Mammary epithelial cell (primary cell): ENCODE data around the gene VAPB.

Source experiments
- EZH2 ChIP-seq: IDR thresholded peaks from 2 replicates; pipeline ENCODE4 v1.6.1; 2012; ENCODE audit warnings: low read length, inconsistent platforms, borderline replicate concordance
- TF ChIP-seq, protein P1 (sequence below), 2 donors: IDR thresholded peaks in 1 of 2; conservative IDR thresholded peaks in 1 of 2; 2 replicates each; pipeline ENCODE4 v1.5.1; 2011 to 2012; ENCODE audit warnings: inconsistent platforms in 2 of 2, low read length in 2 of 2, mild to moderate bottlenecking in 2 of 2, control low read depth in 1 of 2, low read depth in 1 of 2; ENCODE audit not compliant: insufficient read depth in 1 of 2; ENCODE audit errors: extremely low read depth in 1 of 2

DNA sequence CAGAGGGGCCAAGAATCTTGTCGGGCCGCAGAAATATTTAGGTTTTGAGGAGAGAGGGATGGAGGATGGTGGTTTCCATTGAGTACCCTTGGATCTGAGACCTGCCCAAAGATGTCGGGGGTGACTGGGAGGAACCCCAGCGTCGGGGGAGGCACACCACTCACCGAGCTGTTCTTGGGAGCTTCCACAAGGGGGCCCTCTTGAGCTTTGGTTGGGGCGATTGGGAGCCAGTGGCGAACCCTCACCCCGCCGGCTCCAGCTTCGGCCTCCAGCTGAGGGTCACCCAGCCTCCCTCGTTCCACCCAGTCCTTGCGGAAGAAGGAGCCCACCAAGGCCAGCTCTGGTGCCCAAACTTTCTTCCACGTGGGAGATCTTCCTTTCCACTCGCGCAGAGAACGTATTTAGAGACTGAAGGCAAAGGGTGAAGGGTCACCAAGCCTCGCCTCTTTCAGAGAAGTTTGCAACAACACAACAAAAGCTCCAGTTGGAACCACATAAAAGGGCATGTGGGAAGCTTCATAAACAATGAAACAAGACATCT, 92.5 kb downstream of the VAPB start:
- TF ChIP-seq, protein P1, sequence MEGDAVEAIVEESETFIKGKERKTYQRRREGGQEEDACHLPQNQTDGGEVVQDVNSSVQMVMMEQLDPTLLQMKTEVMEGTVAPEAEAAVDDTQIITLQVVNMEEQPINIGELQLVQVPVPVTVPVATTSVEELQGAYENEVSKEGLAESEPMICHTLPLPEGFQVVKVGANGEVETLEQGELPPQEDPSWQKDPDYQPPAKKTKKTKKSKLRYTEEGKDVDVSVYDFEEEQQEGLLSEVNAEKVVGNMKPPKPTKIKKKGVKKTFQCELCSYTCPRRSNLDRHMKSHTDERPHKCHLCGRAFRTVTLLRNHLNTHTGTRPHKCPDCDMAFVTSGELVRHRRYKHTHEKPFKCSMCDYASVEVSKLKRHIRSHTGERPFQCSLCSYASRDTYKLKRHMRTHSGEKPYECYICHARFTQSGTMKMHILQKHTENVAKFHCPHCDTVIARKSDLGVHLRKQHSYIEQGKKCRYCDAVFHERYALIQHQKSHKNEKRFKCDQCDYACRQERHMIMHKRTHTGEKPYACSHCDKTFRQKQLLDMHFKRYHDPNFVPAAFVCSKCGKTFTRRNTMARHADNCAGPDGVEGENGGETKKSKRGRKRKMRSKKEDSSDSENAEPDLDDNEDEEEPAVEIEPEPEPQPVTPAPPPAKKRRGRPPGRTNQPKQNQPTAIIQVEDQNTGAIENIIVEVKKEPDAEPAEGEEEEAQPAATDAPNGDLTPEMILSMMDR (conservative IDR thresholded peaks at IDR 0.05 in 1 of 2, IDR thresholded peaks at IDR 0.05 in 1 of 2; ENCODE audit: extremely low read depth in 1 of 2, insufficient read depth in 1 of 2, low read depth in 1 of 2, low read length in 2 of 2) = peak; percentile 29 to 68
- no peak for TF ChIP-seq EZH2
